ENCODE data around the gene INTS6.

DNA sequence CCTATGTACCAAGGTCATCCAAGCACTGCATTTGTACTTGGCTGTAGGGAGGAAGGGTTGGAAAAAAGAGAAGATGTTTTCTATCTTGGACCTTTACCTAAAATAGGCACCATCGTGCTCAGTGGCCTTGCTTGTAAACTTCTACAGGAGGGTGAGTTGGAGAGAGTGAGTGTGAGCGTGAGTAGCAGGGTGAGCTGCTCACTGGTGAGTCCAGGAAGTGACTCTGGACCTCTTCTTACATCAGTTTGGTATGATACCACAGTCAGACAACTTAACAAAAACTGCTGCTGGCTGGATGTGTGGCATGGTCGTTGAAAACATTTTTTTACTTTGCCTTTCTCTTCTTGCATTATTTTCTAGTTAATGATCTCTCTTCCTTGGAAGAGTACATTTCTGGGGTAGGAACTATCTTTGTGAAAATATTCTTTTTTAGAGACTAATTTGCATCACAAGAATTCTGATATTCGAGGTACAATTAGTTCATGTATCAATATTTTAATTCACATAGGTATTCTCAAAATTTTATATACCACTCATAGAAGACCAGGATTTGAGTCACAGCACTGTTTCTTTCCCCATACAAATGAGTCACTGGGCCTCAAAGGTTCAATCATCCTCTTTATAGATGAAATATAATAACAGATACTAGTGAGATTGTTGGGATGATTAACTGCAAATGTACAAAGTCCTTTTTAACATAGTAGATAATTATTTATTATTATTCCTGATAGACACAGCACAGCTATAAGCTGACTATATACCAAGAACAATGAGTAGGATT, 112.7 kb downstream of the INTS6 start:
- TF ChIP-seq CTCF (optimal IDR thresholded peaks at IDR 0.05 in 1 of 3, IDR thresholded peaks at IDR 0.05 in 1 of 3, conservative IDR thresholded peaks at IDR 0.05 in 1 of 3; ENCODE audit: extremely low read depth in 1 of 3, insufficient read depth in 2 of 3, low read length in 3 of 3): no peak
- no peak for TF ChIP-seq EZH2 (IDR thresholded peaks at IDR 0.05; ENCODE audit: low read length)

Measured in keratinocyte (primary cell).